DND-41 (cell line): Measurements from ENCODE around the gene CLOCK.

ENCODE experiments used
- EZH2 ChIP-seq: IDR thresholded peaks from 3 replicates; pipeline ENCODE4 v1.6.1; 2012; ENCODE audit warnings: borderline replicate concordance, low read depth, mild to moderate bottlenecking, moderate library complexity, low read length, inconsistent platforms; ENCODE audit not compliant: severe bottlenecking
- TF ChIP-seq, protein P1 (sequence below): IDR thresholded peaks from 2 replicates; pipeline ENCODE4 v1.5.1; 2012; ENCODE audit warnings: borderline replicate concordance, low read length, moderate library complexity, mild to moderate bottlenecking; ENCODE audit not compliant: poor library complexity, severe bottlenecking; ENCODE audit errors: extremely low read depth

DNA sequence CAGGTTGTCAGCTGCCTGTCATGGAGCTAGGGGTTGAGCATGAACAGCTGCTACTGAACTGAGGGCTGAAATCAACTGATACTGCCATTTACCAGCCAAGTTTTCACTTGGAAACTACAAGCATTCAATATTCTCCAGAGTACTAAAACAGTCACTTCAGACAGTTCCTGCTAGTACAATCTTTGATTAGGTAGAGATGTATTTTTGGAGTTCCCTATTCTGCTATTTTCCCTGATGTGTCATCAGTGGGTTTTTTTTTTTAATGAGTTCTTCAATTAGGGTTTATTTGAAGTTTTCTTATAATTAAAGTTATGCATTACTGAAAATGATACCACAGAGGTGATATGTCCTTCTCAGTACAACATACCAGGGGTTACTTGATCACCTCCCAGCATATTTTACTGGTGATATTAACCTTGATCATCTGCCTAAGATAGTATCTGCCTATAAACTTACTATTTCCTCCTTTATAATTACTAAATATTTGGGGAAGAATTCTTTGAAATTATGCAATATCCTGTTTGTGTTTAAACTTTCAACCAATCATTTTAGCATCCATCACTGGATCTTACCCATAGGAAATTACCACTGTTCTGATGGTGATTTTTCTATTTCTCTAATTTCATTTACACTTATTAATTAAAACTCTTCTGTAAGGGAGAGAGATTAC lies 31.8 kb upstream of the CLOCK start:
- TF ChIP-seq, protein P1, sequence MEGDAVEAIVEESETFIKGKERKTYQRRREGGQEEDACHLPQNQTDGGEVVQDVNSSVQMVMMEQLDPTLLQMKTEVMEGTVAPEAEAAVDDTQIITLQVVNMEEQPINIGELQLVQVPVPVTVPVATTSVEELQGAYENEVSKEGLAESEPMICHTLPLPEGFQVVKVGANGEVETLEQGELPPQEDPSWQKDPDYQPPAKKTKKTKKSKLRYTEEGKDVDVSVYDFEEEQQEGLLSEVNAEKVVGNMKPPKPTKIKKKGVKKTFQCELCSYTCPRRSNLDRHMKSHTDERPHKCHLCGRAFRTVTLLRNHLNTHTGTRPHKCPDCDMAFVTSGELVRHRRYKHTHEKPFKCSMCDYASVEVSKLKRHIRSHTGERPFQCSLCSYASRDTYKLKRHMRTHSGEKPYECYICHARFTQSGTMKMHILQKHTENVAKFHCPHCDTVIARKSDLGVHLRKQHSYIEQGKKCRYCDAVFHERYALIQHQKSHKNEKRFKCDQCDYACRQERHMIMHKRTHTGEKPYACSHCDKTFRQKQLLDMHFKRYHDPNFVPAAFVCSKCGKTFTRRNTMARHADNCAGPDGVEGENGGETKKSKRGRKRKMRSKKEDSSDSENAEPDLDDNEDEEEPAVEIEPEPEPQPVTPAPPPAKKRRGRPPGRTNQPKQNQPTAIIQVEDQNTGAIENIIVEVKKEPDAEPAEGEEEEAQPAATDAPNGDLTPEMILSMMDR, result no peak
- no peak for TF ChIP-seq EZH2
